ENCODE data around the gene AP2A2.

DNA sequence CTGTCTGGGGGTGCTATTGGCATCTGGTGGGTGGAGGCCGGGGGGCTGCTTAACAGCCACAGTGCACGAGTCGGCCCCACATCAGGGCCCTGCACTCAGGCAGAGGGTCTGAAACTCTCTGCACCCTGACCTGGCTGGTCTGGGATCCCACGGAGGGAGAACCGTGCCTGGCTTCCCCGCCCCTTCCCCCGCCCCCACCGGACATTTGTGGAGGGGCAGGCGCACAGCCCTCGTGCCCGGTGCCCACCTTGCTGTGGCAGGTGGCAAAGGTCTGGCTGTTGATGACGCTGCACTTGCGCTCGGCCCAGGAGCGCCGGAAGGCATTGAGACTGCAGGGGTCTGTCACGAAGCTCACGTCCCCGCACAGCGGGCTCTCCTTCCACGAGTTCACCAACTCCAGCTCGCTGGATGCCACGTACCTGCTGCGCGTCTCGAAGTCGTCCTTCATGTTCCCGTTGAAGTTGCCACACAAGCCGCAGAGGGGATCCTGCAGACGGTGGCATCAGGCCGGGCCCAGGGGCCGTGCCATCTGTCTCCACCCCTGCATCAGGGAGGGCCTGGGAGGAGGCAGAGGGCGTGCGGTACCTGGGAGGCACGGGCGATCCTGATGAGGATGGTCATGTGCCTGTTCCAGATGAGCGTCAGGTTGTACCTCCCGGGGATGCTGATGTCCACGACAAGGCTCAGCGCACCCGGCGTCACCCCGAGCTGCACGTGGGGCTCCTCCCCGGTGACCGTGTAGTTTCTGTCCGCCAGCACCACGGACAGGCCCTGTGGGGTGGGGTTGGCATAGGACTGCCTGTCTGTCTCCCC is 99.1 kb downstream of the AP2A2 start:
- TF ChIP-seq, protein P1, sequence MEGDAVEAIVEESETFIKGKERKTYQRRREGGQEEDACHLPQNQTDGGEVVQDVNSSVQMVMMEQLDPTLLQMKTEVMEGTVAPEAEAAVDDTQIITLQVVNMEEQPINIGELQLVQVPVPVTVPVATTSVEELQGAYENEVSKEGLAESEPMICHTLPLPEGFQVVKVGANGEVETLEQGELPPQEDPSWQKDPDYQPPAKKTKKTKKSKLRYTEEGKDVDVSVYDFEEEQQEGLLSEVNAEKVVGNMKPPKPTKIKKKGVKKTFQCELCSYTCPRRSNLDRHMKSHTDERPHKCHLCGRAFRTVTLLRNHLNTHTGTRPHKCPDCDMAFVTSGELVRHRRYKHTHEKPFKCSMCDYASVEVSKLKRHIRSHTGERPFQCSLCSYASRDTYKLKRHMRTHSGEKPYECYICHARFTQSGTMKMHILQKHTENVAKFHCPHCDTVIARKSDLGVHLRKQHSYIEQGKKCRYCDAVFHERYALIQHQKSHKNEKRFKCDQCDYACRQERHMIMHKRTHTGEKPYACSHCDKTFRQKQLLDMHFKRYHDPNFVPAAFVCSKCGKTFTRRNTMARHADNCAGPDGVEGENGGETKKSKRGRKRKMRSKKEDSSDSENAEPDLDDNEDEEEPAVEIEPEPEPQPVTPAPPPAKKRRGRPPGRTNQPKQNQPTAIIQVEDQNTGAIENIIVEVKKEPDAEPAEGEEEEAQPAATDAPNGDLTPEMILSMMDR (IDR thresholded peaks at IDR 0.05): no peak
- TF ChIP-seq EZH2 (IDR thresholded peaks at IDR 0.05; ENCODE audit: borderline replicate concordance, insufficient read depth, low read depth, low read length, poor library complexity, severe bottlenecking): no peak

Data from B cell (primary cell).